Measurements from ENCODE around the gene GTF3C2.

GTF3C2 gene, protein sequence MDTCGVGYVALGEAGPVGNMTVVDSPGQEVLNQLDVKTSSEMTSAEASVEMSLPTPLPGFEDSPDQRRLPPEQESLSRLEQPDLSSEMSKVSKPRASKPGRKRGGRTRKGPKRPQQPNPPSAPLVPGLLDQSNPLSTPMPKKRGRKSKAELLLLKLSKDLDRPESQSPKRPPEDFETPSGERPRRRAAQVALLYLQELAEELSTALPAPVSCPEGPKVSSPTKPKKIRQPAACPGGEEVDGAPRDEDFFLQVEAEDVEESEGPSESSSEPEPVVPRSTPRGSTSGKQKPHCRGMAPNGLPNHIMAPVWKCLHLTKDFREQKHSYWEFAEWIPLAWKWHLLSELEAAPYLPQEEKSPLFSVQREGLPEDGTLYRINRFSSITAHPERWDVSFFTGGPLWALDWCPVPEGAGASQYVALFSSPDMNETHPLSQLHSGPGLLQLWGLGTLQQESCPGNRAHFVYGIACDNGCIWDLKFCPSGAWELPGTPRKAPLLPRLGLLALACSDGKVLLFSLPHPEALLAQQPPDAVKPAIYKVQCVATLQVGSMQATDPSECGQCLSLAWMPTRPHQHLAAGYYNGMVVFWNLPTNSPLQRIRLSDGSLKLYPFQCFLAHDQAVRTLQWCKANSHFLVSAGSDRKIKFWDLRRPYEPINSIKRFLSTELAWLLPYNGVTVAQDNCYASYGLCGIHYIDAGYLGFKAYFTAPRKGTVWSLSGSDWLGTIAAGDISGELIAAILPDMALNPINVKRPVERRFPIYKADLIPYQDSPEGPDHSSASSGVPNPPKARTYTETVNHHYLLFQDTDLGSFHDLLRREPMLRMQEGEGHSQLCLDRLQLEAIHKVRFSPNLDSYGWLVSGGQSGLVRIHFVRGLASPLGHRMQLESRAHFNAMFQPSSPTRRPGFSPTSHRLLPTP
- 45.2 to 53.1 reads per million in 2 donors for total RNA-seq

GRCh38 chr2:27356382-27357181, at the start of gene GTF3C2:
TSS of gene GTF3C2 (minus strand) at chr2:27356764. CDS start at chr2:27343554, 13,210 bp downstream.
- DNase-seq: peak; percentile 75 to 97 (median 88)

DNA sequence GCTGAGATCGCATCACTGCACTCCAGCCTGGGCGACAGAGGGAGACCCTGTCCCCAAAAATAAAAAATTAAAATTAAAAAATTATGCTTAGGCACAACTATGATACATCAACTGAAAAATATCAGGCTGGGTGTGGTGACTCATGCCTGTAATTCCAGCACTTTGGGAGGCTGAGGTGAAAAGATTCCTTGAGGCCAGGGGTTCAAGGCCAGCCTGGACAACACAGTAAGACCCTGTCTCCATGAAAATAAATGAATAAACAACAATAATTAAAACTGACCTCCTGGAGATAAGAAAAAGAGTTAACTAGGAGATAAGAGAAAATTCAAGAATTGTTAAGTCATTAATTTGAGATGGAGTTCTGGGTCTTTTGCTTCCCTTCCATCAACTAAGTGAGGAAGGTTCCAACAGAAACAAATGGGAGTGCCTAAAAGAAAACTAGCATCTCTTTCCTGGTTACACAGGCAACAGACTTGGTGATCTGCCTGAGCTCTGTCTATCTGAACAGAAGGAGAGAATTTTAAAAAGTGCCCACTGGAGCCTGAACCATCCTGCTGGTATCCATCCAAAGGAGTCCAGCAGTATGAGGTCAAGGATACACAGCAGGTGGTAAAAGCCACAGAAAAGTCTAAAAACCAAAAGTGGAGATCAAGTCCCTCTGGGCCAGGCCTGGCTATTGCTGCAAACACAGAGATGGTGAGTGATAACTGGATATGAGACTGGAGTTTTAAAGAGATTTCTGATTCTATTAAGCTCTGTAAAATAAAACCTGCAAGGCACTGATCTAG, 44.0 kb upstream of the GTF3C2 start:
- DNase-seq: no peak

- DNase-seq: no peak
Measured at GRCh38 chr2:27398962-27399361, 42.4 kb upstream of the GTF3C2 start.

DNA sequence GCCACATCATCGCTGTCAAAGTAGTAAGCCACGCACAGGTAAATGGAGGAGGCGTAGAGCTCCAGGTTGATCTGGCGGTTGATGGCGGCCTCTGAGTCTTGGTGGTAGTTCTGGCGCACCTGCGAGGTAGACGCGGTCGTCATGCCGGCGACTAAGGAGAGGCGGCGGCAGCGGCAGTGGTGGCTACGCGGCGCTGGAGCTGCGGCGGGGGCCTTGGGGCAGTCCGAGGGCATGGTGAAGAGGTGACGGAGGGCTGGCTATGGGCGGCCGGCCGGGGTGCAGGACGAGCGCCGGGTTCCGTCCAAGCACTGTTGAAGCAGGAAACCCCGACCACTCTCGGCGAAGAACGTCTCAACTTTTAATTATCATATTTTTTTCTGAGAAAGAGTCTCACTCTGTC, 36.7 kb upstream of the GTF3C2 start:
- no peak for DNase-seq

DNA sequence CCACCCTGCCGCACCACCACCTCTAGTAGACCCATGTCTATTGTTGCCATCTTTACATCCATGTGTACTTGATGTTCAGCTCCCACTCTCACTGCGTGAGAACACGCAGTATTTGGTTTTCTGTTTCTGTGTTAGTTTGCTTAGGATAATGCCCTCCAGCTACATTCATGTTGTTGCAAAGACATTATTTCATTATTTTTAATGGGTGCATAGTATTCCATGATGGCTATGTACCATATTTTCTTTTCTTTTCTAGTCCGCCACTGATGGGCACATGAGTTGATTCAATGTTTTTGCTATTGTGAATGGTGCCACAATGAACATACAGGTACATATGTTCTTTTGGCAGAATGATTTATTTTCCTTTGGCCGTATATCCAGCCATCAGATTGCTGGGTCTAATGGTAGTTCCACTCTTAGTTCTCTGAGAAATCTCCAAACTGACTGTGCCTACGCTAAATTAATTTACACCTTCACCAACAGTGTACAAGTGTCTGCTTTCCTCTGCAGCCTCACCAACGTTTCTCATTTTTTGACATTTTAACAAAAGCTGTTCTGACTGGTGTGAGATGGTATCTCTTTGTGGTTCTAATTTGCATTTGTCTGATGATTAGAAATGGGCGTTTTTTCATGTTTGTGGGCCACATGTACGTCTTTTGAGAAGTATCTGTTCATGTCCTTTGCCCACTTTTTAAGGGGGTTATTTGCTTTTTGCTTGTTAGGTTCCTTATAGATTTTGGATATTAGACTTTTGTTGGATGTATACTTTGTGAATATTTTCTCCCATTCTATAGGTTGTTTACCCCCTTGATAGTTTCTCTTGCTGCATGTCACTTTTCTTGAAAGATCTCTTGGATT, 34.5 kb upstream of the GTF3C2 start:
- peak in 2 of 5 experiments; percentile 52 to 90 for DNase-seq

DNA sequence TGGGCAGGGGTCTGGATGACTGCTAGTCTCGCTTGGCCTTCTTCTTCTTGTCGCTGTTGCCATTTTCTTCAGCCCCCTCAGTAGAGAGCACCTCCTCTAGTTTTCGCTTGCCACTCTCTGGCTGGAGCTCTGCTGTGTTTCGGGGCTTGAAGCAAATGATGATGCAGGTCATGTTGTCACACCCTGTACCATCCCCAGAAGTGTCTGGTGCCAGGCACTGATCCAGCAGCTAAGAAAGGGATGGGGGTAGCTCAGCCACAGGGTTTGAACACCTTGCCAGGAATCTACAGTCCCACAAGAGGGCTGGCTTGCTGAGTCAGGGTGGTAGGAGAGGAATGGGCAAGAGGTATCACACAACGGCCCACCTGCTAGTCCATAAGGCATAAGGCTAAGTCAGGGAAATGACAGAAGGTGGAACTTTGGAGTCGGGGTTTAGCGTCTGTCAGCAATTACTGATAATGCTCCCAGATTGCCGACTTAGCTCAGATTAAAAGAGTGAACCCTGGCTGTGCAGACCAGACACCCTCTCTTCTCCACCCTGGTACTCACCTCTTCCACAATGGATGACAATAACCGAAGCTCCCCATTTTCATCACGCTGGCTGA, 25.1 kb upstream of the GTF3C2 start:
- DNase-seq: no peak

DNA sequence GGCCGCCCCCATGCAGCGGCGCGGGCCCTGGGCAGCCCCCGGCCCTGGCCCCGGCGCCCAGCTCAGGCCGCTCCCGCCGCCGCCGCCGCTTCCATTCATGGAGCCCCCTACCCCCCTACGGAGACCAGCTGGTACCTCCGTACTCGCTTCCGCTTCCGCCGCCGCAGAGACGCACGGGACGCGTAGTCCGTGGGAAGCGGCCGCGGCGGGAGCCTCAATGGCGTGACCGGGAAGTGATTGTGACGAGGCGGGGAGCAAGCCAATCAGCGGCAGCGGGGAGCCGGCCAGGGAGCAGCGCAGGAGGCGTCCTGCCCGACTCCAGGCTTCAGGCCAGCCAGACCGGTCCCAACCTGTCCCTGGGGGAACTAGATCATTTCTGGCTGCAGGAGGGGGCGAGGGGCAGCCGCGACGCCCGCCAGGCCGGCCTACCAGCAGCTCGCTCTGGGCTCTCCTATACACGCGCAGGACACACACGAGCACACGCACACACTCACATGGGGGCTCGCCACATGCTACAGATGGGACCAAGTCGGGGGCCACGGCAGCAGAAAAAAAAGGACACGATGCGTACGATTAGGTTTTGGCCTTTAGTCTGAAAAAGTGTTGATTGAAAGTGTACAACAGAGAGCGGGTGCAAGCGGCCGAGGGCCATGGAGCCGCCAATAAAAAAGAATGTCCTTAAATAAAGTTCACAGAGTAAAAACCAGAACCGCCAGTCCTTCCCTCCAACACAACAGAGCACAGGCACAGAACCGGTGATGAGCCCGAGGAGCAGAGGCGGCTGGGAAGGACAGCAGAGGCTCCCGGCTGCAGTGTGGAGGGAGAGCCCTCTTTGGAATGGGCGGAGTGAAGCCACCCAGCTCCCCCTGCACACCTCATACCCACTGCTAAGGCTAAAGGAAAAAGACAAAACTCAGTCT, 24.3 kb upstream of the GTF3C2 start, which contains the start of gene ZNF513:
Gene ZNF513, minus strand, starts transcription at position 109 of the 920 bp plus-strand sequence. CDS start 208 bp downstream, outside the sequence.
- DNase-seq: peak; percentile 78 to 96 (median 79)

GRCh38 chr2:27379836-27380625, 23.5 kb upstream of the GTF3C2 start:
- peak in 1 of 5 experiments; percentile 71 for DNase-seq

DNA sequence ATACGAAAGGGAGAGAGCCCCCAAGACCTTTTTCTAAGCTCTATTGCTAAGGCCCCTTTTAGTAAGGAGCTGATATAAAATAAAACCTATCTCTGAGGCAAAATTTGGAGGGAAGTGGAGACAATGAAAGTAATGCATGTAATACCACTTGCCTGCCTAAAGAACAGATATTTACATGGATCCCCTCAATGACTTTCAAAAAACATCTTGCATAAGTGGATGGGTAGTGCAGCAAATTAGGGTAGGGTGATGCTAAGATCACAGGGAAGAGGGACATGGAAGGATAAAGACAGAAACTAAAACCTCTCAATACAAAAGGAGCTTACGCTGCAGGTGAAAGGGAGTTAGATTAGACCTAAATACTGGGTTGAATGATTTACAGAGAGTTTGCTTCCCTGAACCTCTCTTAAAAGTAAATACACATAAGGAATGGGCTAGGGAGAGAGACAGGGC, 22.8 kb upstream of the GTF3C2 start:
- DNase-seq: no peak

- no peak for DNase-seq
Measured at GRCh38 chr2:27378809-27379290, 22.3 kb upstream of the GTF3C2 start.

GRCh38 chr2:27378096-27378808, 21.7 kb upstream of the GTF3C2 start:
- no peak for DNase-seq

- DNase-seq: no peak
Measured at GRCh38 chr2:27377618-27378095, 21.1 kb upstream of the GTF3C2 start.

GRCh38 chr2:27376866-27377617, 20.5 kb upstream of the GTF3C2 start:
- DNase-seq: no peak

- no peak for DNase-seq
Measured at GRCh38 chr2:27376151-27376865, 19.7 kb upstream of the GTF3C2 start.

DNA sequence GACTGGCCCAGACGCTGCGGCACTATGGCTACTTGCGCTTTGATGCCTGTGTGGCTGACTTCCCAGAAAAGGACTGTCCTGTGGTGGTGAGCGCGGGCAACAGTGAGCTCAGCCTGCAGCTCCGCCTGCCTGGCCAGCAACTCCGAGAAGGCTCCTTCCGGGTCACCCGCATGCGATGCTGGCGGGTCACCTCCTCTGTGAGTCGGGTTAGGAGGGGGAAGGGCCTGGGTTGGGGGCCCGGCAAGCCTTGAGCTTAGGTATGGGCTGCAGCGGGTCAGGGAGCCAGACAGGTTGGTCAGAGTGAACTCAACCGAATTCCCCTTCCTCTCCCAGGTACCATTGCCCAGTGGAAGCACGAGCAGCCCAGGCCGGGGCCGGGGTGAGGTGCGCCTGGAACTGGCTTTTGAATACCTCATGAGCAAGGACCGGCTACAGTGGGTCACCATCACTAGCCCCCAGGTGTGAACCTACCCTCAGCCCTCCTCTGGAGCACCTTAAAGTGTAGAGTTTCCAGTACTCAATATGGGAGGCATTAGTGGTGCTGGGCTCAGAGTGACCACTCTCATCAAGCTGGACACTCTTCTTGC, 19.0 kb upstream of the GTF3C2 start:
- DNase-seq: no peak
